ENCODE measurements around the gene ERMP1.
"Not testable (repeated sequence)": the region's sequence is repeated elsewhere in the genome, so short reads cannot be mapped to it uniquely, and the experiment has no call there.

Gene ERMP1

DNA sequence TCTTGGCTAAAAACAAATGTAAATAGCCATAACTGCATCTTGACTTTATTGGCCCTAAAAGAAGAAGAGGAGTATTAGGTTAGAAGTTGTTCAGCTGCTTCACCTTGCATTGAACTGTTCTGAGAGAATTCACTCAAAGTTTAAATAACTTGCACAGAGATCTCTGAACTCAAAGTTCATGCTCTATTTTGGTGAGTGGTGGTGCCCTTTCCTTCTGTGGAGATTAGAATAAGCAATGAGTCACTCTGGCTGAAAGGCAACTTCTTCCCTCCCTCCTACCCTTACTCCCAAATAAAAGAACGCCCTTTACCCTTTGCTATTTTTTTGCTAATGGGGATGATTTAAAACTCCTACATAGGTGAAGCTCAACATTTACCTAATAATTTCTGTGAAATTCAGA is 48.9 kb downstream of the ERMP1 start:
- DNase-seq (ENCODE audit: low read depth in 2 of 2) = no peak

GRCh38 chr9:5783420-5783819 is 49.5 kb downstream of the ERMP1 start:
- DNase-seq (ENCODE audit: low read depth in 2 of 2) = not testable (repeated sequence)

- not testable (repeated sequence) for DNase-seq (ENCODE audit: low read depth in 2 of 2)
Observed at GRCh38 chr9:5779705-5780218, 53.2 kb downstream of the ERMP1 start.

DNA sequence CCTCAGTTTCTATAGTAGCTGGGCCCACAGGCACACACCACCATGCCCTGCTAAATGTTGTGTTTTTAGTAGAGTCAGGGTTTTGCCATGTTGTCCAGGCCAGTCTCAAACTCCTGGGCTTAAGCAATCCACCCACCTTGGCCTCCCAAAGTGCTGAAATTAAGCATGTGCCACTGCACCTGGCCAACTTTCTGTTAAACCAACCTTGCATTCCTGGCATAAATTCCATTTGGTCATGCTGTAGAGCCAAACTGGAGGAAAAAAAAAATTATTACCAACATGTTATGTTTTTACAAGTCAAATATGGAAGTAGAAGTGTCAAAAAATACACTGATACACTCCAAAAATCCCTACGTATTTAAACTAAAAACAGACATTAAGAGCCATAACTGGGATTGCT is 54.1 kb downstream of the ERMP1 start:
- DNase-seq (ENCODE audit: low read depth in 2 of 2) = no peak

- no peak for DNase-seq (ENCODE audit: low read depth in 2 of 2)
Observed at GRCh38 chr9:5773324-5773999, 59.5 kb downstream of the ERMP1 start.

- DNase-seq (ENCODE audit: low read depth in 2 of 2) = no peak
Observed at GRCh38 chr9:5767968-5768932, 64.7 kb downstream of the ERMP1 start.

DNA sequence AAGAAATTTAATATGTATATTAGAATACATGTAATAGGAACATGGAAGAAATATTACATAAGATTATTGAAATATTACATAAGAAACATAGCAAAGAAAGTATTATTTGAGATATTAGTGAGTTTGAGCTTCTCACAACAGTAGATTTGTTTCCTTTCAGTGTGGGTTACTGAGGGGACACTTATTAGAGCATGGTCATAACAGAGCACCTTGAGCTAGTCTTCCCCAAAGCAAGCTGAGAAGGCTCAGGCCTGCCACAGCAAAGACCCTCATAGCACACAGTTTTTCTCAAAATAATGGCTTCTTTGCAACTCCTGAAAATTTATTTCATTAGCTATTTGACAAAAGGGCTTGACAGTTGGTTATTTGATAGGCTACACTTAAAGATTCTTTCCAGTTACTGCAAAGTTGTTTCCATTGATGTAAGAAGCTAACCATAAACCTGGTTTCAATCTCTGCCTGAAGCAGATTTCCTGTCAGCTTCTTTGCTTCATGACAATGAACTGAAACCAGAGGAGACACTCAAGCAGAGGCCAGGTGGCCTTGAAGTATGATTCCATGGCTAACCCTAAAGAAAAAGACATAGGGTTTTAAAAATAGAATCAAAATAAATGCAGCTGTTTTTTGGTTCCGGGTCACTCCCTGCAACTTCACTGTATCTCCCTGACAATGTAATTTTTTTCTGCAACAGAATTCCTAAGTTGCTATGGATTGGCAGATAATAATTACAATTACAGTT is 68.6 kb downstream of the ERMP1 start:
- DNase-seq (ENCODE audit: low read depth in 2 of 2) = no peak

DNA sequence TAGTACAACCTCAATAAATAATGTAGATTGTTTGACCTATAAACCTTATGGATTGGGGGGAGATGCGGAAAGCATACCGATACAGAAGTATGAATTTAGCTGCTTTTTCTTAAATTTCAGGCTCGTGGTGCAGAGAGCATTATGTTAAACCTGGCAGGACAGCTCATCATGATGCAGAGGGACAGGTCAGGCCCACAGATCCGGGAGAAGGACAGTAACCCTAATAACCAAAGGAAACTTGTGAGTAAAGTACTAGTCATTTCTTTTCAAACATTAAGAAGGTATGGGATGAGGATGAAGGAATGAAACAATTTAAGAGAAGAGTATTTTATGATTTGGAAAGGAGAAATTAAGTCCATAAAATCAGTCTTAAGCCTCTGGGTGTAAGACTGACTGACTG is 70.5 kb downstream of the ERMP1 start:
- DNase-seq (ENCODE audit: low read depth in 2 of 2) = no peak

- DNase-seq (ENCODE audit: low read depth in 2 of 2) = no peak
Observed at GRCh38 chr9:5760338-5760737, 72.6 kb downstream of the ERMP1 start.

DNA sequence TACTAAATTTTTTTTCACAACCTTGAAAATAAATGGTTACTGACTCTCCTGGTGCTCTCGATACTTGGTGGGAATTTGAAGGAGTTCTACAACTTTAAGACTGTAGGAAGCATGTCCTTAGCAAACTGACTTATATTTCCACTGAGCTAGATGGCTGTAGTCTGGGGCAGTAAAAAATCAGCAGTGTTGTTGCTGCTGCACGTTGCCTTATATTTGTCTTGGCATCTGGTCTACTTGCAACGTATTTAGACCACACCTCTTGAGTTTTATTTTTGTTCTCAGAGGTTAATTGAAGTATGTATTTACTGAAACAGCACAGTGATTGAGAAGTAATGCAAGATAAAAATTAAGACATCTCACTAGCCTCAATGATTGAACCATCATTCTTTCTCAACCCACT is 76.3 kb downstream of the ERMP1 start:
- DNase-seq (ENCODE audit: low read depth in 2 of 2) = no peak

- DNase-seq (ENCODE audit: low read depth in 2 of 2) = no peak
Observed at GRCh38 chr9:5750569-5750968, 82.3 kb downstream of the ERMP1 start.

GRCh38 chr9:5749306-5749705 is 83.6 kb downstream of the ERMP1 start:
- no peak for DNase-seq (ENCODE audit: low read depth in 2 of 2)

DNA sequence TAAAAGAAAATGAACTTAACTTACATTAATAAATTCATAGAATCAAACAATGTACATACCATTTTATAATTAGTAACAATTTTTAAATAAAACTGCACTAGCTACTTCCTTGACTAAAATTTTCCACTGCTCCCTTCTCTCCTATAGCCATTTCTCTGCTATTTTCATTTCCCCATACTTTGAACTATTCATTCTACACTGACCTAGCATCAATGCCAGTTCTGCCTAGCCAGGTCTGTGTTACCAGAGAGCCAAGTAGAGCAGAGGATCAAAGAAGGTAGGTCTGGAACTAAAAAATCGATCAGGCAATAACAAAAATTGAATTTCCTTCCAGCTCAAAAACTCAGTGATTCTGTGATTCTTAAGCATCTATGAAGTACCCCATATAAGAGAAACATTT is 84.5 kb downstream of the ERMP1 start:
- DNase-seq (ENCODE audit: low read depth in 2 of 2) = no peak

GRCh38 chr9:5743109-5743508 is 89.8 kb downstream of the ERMP1 start:
- DNase-seq (ENCODE audit: low read depth in 2 of 2) = no peak

GRCh38 chr9:5736563-5737346 is 96.2 kb downstream of the ERMP1 start:
- DNase-seq (ENCODE audit: low read depth in 2 of 2) = no peak

GRCh38 chr9:5735072-5735471 is 97.8 kb downstream of the ERMP1 start:
- no peak for DNase-seq (ENCODE audit: low read depth in 2 of 2)
